Caki2 (cell line): Measurements from ENCODE around the gene CLDN3. TPM values are rescaled to one million over a fixed set of nuclear protein-coding genes. Genes with fewer than 3 reads are reported as not detected.
"Not testable (repeated sequence)": the region's sequence is repeated elsewhere in the genome, so short reads cannot be mapped to it uniquely, and the experiment has no call there.

Source experiments
- DNase-seq: peaks from one replicate; pipeline ENCODE4 v3.0.0-alpha.2; 2015; ENCODE audit warnings: low read depth
- in situ Hi-C: cut with HindIII; loops from 2 replicates; pipeline ENCODE4 v1.10.0; 2016; ENCODE audit warnings: low sequenced_read_pairs, low pct_unique_long_range_greater_than_20kb, mixed read lengths
- total RNA-seq: library from RNA; depleted of rRNA; stranded (reverse); fragments of >200 nt; shearing (Covaris generic); gene quantifications from 2 replicates; pipeline ENCODE4 v1.2.3, GENCODE V29; 2014; ENCODE audit warnings: low replicate concordance

CLDN3 gene
- total RNA-seq, 1 experiment from 2014 or later: 69.4 TPM

DNA sequence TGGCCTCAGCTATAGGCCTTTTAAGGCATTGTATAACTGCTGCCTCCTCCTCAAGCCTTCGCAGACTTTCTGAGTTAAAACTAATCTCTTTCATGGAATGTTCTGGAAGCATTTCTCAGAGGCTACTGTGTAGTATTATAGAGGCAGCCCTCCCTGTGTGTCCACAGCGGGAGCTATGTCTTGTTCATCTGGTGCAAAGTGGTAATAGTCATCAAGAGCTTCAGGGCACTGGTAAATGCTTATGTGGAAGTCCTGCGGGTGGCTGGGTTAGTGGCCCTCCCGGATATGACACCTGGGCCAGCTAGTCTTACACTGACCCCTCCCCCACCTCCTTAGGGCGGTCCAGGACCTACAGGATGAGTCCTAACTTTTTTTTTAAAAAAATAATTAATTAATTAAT lies 29.3 kb downstream of the CLDN3 start:
- no peak for DNase-seq
- in situ Hi-C loops: no loop called here

DNA sequence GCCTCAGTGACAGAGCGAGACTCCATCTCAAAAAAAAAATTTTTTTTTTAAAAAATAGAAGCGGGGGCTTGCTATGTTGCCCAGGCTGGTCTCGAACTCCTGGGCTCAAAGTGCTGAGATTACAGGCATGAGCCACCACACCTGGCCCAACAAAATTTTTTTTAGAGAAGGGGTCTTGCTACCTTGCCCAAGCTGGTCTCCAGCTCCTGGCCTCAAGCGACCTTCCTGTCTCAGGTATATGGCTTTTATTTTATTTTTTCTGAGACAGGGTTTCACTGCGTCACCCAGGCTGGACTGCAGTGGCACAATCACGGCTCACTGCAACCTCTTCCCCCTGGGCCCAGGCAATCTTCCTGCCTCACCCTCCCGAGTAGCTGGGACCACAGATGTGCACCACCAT lies 29.9 kb downstream of the CLDN3 start:
- in situ Hi-C loops: no loop called here
- no peak for DNase-seq

DNA sequence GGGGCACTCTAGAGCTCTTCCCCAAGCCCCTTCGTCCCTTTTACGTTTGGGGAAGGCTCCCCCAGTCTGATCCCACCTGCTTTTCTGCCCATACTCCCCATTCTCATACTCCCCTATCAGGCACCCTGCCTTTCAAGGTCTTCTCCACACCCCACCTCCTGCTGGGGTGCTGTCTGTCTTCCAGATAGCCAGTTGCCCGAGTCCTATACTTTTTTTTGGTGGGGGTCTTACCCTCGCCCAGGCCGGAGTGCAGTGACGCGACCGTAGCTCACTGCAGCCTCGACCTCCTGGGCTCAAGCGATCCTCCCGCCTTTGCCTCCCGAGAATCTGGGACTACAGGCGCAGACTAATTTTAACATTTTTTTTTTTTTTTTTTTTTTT lies 30.7 kb downstream of the CLDN3 start:
- in situ Hi-C loops: no loop called here
- no peak for DNase-seq

DNA sequence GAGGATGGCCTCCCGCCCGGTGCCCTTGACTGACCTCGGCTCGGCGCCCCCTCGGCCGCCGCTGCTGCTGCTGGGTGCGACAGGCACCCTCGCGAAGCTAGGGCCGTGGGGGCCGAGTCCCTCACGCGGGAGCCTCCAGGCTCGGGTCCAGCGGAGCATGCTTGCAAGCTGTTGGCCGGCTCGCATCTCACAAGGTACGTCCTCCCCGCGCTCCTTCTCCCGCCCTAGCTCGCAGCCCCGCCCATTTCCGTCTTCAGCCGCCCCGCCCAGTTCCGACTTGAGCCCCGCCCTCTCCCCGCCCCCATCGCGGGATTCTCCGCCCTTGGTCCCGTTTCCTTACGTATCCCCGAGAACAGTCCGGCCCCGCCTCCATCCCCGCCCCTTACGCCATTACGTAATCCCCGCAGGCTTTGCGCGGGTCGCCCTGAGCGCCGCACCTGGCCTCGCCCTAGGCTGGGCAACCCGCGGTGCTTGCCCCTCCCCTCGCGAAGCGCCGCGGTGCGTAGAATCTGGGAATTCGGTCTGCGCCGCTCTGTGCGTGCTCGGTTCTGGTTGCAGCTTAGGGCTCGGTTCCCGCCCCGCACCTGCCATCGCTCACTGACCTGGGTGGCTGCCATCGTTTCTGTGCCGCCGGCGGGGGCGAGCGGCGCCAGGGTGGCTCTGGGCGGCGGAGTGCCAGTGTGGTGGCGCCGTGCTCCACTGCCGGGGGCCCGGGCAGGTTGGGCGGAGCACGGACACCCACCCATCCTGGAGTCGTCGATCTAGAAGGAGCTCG lies 31.3 kb downstream of the CLDN3 start, which contains the start of gene ABHD11:
TSS of gene ABHD11 (minus strand) at position 191 of the 775 bp plus-strand sequence. CDS start at position 159, 32 bp downstream.
- peak; percentile 93 for DNase-seq
- in situ Hi-C loops: no loop called here

DNA sequence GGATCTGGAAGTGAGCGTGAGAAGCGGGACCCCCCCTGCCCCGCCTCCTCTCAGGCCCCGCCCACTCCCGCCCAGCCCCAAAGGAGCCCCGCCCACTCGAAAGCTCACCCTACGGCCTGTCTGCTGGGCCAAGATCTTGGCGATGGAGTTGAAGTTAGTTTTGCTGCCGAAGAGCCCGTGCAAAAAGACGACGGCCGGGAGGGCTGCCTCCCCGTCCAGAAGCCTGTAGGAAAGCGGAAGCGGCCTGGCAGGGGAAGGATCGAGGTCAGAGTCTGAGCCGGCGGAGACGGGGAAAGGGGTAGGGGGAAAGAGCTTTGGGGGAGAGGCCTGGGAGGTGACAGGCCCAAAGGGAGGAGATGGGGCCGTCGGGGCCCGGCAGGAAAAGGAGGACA lies 31.9 kb downstream of the CLDN3 start:
- DNase-seq: peak; percentile 76
- in situ Hi-C loops: no loop called here

DNA sequence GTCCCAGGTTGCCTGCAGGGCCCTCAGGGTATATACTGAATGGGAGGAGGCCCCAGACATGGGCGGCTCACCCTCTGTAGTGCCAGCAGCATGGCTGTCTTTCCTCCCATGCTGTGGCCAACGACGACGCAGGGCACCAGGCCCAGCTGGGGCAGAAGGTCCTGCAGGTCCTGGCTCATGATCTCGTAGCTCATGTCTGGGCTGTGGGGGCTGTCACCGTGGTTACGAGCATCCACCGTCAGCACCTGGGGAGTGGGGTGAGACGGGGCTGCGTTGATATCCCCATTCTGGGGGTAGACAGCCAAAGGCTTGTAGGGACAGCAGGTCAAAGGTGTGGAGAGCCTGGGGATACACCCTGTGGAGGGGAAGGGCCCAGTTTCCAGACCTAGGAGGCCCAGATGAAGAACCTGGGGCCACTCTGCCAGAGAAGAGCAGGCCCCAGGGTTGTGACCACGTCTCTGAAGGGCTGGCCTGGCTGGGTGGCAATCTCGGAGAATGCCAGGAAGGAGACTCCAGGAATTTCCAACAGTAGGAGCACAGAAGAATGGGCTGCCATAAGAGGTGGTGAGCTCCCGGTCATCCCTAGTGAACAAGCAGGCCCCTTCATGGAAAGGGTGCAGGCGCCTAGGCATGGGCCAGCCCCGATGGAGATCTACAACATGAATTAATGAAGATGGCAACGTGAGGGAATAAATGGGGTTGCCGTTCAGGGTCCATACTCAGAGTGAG lies 32.4 kb downstream of the CLDN3 start:
- in situ Hi-C loops: no loop called here

DNA sequence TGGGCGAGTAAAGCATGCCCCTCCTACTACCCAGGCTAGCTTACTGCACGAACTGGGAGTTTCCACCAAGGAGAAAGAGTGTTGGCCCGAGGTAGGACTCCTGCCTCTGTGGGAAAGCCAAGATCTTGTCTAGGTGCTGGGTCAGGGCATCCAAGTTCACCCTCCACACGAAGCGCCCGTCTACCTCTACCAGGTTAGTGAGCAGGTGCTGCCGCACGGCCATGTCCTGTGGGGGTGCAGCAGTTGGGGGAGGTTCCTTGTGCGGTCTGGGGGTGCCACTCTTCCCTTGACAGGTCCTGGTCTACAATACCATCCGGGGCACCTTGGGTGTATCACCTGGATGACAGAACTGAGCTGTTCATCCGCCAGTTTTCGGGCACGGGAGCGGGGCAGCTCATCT lies 33.2 kb downstream of the CLDN3 start:
- DNase-seq: no peak
- in situ Hi-C loops: no loop called here

More for the DNA sequence above, 32.4 kb downstream of the CLDN3 start:
- no peak for DNase-seq

DNA sequence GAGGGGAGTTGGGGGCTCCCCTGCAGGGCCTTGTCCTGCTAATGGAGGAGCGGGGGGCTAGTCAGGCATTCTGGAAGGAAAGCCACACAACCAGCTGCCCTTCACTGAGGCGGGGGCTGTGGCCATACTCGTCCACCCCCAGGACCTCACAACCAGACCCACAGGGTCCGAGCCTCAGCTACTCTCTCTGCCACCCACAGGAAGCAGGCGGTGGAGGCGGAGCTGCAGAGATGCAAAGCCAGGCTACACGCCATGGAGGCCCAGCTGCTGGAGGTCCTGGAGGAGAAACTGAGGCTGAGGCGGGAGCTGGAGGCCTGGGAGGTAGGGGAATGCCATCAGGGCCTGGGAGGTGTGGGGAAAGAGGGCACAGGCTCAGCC lies 34.6 kb downstream of the CLDN3 start:
- DNase-seq: no peak
- in situ Hi-C loops: no loop called here

DNA sequence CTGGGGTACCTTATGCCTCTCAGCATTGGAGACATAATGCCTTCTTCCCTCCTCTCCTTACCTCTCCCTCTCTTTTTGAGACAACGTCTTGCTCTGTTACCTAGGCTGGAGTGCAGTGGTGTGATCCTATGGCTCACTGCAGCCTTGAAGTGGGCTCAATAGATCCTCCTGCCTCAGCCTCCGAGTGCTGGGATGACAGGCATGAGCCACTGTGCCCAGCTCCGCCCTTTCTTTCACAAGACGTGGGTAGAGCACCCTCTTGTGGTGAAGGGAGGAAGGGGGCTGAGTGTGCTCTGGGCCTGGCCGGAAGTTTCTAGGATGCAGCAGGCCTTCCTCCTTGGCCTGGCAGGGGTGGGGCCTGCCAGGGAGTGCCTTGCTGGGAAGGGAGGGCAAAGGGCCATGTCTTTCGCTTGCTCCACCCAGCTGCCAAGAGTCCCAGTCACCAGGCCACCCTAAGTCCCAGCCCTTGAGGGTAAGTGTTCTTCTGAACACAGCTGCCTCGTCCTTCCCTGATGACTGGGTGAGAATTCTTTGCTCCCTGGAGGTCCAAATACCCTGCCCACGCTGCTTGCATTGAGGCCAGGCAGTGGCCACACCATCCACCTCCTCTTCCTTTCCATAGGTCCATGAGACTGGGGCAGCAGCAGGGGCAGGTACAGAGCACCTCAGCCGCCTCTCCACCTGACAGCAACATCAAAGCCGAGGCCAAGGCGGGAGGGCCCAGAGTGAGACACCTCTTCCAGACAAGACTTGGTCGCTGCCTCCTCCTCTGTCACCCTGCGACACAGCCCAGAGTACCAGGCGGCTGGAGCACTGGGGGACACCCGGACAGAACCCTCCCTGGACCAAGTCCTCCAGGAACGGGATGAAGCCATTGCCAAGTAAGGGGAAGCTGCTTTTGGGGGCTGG lies 35.2 kb downstream of the CLDN3 start:
- in situ Hi-C loops: no loop called here
- peak; percentile 97 for DNase-seq

DNA sequence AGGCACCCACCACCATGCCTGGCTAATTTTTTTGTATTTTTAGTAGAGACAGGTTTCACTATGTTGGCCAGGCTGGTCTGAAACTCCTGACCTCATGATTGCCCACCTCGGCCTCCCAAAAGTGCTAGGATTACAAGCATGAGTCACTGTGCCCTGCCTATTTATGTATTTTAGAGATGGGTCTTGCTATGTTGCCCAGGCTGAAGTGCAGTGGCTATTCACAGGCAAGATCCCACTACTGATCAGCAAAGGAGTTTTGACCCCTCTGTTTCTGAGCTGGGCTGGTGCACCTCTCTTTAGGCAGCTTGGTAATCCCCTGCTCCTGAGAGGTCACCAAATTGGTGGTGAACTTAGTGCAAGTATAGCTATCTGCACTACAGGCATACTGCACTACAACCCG lies 37.7 kb downstream of the CLDN3 start:
- no peak for DNase-seq
- in situ Hi-C loops: no loop called here

DNA sequence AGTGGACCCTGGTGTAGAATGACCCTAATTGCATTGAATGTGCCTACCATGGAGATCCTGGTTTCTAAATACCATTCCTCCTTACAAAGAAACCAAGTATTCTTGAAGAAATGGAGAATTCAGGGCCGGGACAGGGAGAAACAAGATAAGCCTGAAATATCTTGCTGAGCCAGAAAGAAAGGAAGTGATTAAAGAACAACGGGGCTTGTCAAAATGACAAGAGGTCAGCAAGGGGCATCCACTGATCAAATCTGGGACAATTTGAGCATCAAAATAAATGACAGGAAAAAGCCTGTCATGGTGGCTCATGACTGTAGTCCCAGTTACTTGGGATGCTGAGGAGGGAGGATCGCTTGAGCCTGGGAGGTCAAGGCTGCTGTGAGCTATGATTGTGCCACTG lies 39.6 kb downstream of the CLDN3 start:
- in situ Hi-C loops: no loop called here

DNA sequence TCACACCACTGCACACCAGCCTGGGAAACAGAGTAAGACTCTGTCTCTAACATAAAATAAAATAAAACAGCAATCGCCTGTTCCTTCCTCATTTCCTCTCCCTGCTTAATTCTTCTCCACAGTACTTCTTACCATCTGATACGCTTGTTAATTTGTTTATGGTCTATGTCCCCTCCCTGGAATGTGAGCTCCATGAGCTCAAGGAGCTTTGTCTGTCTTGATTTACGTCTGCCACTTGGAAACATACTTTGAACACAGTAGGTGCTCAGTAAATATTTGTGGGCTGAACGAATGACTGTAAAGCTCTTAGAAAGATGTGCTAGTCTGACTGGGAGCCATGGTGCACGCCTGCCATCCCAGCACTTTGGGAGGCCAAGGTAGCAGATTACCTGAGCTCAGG lies 41.5 kb downstream of the CLDN3 start:
- no peak for DNase-seq
- in situ Hi-C loops: no loop called here

More for the DNA sequence above, 39.6 kb downstream of the CLDN3 start:
- no peak for DNase-seq

DNA sequence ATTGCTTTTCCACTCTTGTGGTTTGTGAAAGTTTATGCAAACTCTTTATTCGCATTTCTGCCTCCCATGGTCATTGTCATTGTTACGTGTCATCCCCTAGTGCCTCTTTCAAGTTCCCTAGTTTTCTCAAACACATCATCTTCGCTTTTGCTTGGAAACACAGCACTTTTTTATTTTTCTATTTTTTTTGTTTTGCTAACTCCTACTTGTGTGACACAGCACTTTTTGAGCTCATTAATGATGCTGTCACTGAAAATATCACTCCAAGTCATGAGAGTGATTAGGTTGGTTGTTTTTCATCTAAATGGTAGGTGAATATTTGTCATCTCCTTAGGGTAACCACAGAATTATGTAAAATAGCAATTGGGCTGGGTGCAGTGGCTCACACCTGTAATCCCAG lies 42.1 kb downstream of the CLDN3 start:
- in situ Hi-C loops: no loop called here
- peak; percentile 69 for DNase-seq

DNA sequence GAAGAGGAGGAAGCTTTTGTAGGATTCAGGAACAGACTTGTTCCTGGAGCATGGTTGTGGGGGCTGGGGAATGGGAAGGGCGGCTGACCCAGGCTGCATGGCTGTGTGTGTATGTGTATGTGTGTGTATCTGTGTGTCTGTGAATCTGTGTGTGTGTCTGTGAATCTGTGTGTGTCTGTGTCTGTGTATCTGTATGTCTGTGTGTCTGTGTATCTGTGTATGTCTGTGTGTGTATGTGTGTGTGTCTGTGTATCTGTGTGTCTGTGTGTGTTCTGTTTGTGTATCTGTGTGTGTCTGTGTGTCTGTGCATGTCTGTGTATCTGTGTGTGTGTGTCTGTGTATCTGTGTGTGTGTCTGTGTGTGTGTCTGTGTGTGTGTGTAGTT lies 44.0 kb downstream of the CLDN3 start:
- in situ Hi-C loops: no loop called here
- DNase-seq: no peak

DNA sequence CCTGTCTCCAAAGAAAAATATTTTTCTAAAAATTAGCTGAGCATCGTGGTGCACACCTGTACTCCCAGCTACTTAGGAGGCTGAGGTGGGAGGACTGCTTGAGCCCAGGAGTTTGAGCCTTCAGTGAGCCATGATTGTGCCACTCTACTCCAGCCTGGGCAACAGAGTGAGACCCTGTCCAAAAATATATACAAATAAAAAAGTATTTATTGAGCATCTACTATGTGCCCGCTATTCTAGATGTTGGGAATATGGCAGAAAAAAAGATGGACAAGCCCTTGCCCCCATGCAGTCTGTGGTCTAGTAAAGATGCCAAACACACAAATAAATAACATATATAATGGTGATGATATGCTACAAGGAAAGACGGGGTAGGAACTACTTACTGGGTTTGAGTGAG lies 46.3 kb downstream of the CLDN3 start:
- in situ Hi-C loops: no loop called here
- DNase-seq: no peak

DNA sequence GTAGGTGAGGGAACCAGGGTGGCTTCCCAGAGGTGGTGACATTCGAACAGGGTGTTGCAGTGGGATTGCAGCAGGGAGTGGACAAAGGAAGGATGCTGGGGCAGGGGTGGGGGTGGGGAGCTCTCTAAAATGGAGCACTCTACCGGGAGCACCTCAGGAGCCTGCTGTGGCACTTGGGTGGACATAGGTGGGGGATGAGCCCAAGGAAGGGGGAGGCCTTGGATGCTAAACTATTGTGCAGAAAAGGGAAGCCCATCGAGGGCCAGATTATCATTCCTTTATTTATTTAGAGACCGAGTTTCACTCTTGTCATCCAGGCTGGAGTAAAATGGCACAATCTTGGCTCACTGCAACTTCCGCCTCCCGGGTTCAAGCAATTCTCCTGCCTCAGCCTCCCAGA lies 47.3 kb downstream of the CLDN3 start:
- in situ Hi-C loops: no loop called here
- no peak for DNase-seq

DNA sequence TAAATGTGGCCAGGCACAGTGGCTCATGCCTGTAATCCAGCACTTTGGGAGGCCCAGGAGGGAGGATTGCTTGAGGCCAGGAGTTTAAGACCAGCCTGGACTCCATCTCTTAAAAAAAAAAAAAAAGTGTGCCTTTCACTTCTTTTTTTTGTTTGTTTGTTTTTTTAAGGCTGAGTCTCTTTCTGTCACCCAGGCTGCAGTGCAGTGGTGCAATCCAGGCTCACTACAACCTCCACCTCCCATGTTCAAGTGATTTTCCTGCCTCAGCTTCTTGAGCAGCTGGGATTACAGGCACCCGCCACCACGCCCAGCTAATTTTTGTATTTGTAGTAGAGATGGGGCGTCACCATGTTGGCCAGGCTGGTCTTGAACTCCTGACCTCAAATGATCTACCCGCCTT lies 47.9 kb downstream of the CLDN3 start:
- in situ Hi-C loops: not testable (repeated sequence)
- peak; percentile 49 for DNase-seq

DNA sequence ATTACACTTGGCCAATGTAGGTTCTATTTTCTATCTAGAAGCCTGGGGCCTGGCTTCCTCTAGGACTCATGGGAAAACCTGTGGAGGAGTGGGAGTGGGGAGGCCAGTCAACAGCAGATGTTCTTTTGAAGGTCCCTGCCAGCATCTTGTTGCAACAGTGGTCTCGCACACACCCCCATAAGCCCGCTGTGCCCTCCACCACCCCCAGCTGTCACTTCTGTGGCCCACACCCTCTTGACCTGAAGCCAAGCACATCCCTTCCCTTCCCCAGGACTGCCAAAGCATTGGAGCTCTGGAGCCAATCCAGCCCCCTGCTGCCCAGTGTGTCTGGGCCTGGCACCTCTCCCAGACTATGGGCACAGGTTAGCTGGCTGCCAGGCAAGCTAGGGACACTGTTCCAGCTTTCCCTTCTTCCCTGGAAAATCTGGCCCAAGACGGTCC lies 48.7 kb downstream of the CLDN3 start:
- in situ Hi-C loops: no loop called here
- no peak for DNase-seq

DNA sequence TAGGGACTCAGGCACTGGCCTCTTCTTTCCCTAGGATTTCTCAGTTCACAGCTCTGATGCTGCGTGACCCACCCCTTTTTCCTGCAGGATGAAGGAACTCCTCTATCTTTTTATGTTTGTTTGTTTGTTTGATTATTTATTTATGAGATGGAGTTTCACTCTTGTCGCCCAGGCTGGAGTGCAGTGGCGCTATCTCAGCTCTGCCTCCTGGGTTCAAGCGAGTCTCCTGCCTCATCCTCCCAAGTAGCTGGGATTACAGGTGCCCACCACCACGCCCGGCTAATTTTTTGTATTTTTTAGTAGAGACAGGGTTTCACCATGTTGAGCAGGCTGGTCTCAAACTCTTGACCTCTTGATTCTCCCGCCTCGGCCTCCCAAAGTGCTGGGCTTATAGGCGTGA lies 49.6 kb downstream of the CLDN3 start:
- DNase-seq, in situ Hi-C loops: not testable (repeated sequence)
